ENCODE data around the gene MTMR12.

The MTMR12 gene

GRCh38 chr5:32331935-32332274 lies 19.2 kb upstream of the MTMR12 start:
- no peak for ATAC-seq
- TF ChIP-seq TOX (CRISPR knock-in tag; IDR thresholded peaks at IDR 0.05; ENCODE audit: borderline replicate concordance): no peak
- no peak for TF ChIP-seq ZNF565 (CRISPR knock-in tag; conservative IDR thresholded peaks at IDR 0.05; ENCODE audit: low read depth)
- TF ChIP-seq TSHZ2 (CRISPR knock-in tag; IDR thresholded peaks at IDR 0.05): no peak
- TF ChIP-seq PATZ1 (CRISPR knock-in tag; IDR thresholded peaks at IDR 0.05; ENCODE audit: borderline replicate concordance): no peak
- no peak for TF ChIP-seq ZNF70 (CRISPR knock-in tag; IDR thresholded peaks at IDR 0.05)
- TF ChIP-seq RARB (CRISPR knock-in tag; IDR thresholded peaks at IDR 0.05): no peak
- no peak for TF ChIP-seq ESRRG (CRISPR knock-in tag; IDR thresholded peaks at IDR 0.05)
- no peak for TF ChIP-seq TCF4 (CRISPR knock-in tag; IDR thresholded peaks at IDR 0.05; ENCODE audit: borderline replicate concordance)
- no peak for TF ChIP-seq ZFP30 (CRISPR knock-in tag; IDR thresholded peaks at IDR 0.05)
- TF ChIP-seq ISL1 (CRISPR knock-in tag; IDR thresholded peaks at IDR 0.05): no peak
- no peak for TF ChIP-seq BACH2 (CRISPR knock-in tag; IDR thresholded peaks at IDR 0.05; ENCODE audit: borderline replicate concordance)
- no peak for TF ChIP-seq CREB5 (CRISPR knock-in tag; IDR thresholded peaks at IDR 0.05; ENCODE audit: low read depth)
- no peak for TF ChIP-seq POU6F1 (CRISPR knock-in tag; IDR thresholded peaks at IDR 0.05; ENCODE audit: borderline replicate concordance, low read depth)
- TF ChIP-seq ZFP3 (CRISPR knock-in tag; IDR thresholded peaks at IDR 0.05): no peak
- TF ChIP-seq ZC3H10 (CRISPR knock-in tag; IDR thresholded peaks at IDR 0.05): no peak
- TF ChIP-seq CSDC2 (CRISPR knock-in tag; IDR thresholded peaks at IDR 0.05): no peak
- no peak for TF ChIP-seq CSRNP3 (CRISPR knock-in tag; IDR thresholded peaks at IDR 0.05)
- no peak for TF ChIP-seq SNAI2 (CRISPR knock-in tag; IDR thresholded peaks at IDR 0.05)
- TF ChIP-seq ARNTL (CRISPR knock-in tag; IDR thresholded peaks at IDR 0.05; ENCODE audit: borderline replicate concordance, low read depth): no peak
- TF ChIP-seq PPARA (CRISPR knock-in tag; IDR thresholded peaks at IDR 0.05; ENCODE audit: borderline replicate concordance): no peak

- no peak for ATAC-seq
- no peak for TF ChIP-seq SNAI2 (CRISPR knock-in tag; IDR thresholded peaks at IDR 0.05)
- no peak for TF ChIP-seq GLIS3 (CRISPR knock-in tag; IDR thresholded peaks at IDR 0.05)
- TF ChIP-seq PATZ1 (CRISPR knock-in tag; IDR thresholded peaks at IDR 0.05; ENCODE audit: borderline replicate concordance): no peak
- no peak for TF ChIP-seq TCF4 (CRISPR knock-in tag; IDR thresholded peaks at IDR 0.05; ENCODE audit: borderline replicate concordance)
- TF ChIP-seq PPARA (CRISPR knock-in tag; IDR thresholded peaks at IDR 0.05; ENCODE audit: borderline replicate concordance): no peak
- no peak for TF ChIP-seq ESRRG (CRISPR knock-in tag; IDR thresholded peaks at IDR 0.05)
- TF ChIP-seq POU6F1 (CRISPR knock-in tag; IDR thresholded peaks at IDR 0.05; ENCODE audit: borderline replicate concordance, low read depth): no peak
- TF ChIP-seq BACH2 (CRISPR knock-in tag; IDR thresholded peaks at IDR 0.05; ENCODE audit: borderline replicate concordance): no peak
- no peak for TF ChIP-seq TOX (CRISPR knock-in tag; IDR thresholded peaks at IDR 0.05; ENCODE audit: borderline replicate concordance)
- no peak for TF ChIP-seq TSHZ2 (CRISPR knock-in tag; IDR thresholded peaks at IDR 0.05)
- TF ChIP-seq ZC3H10 (CRISPR knock-in tag; IDR thresholded peaks at IDR 0.05): no peak
Observed at GRCh38 chr5:32331217-32331934, 18.6 kb upstream of the MTMR12 start.

All from SK-N-SH treated with all-trans-retinoic acid at 6 μM for 48 hours (cell line).